ENCODE measurements around the gene AQP1.
A peak's percentile ranks its signal among the peaks of the same experiment; 100 is the strongest.

The AQP1 gene

GRCh38 chr7:30911561-30911969, at the start of gene AQP1:
TSS of gene AQP1 (plus strand) at chr7:30911853. CDS start at chr7:30911910, 57 bp downstream.
- no peak for DNase-seq

- DNase-seq: no peak
Measured at GRCh38 chr7:30862995-30863705, 48.5 kb upstream of the AQP1 start.

DNA sequence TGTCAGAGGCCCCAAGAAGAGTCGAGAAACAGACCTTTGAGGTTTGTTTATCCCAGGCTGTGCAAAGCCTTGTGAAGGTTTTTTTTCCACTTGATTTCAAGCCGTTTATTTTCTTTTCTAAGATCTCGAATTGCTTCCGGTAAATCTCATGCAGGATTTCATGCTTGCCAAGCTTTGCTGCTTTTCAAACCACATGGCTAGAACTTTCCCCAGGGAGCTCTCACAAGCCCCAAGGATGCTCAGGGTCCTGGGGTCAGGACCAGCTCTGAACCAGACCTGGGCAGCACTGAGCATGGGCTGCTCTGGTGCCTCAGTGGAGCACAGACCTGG, 48.0 kb upstream of the AQP1 start:
- DNase-seq: no peak

DNA sequence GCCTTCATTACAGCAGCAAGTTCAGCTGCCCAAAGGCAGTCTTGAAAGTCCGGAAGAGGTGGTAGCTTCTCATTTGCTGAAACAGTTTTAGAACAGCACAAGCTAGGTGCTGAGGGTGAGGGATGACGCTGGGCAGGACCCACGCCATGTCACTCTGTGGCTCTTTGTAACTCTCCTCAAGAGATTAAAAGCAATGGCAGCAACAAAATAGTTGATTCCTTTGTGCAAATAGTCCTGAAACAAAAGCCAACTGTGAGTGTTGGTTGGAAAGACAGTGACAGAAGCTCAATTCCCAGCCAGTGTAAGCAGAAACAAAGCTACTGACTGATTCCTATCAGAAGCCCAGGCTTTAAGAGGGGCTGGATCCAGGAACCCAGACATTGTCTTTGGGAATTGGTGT, 47.6 kb upstream of the AQP1 start:
- DNase-seq: no peak

GRCh38 chr7:30865076-30865475, 46.6 kb upstream of the AQP1 start:
- DNase-seq: no peak

DNA sequence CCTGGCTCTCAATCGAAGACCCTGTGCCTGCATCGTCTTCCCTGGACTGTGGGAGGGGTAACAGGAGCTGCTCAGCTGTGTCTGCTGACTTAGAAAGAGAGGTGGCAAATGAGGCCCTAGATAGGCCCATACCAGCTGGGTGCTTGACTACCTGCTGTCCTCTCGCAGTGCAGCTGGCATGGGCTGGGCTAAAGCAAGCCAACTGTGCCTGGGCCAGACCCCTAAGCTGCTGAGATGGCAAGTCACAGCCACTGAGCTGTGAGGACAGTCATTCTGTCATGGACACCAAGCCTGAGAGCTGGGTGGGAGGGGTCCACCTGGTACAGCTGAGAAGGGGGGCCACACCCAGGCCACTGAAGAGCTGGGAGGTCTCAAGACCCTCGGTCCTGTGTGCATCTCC, 45.8 kb upstream of the AQP1 start:
- DNase-seq: no peak

DNA sequence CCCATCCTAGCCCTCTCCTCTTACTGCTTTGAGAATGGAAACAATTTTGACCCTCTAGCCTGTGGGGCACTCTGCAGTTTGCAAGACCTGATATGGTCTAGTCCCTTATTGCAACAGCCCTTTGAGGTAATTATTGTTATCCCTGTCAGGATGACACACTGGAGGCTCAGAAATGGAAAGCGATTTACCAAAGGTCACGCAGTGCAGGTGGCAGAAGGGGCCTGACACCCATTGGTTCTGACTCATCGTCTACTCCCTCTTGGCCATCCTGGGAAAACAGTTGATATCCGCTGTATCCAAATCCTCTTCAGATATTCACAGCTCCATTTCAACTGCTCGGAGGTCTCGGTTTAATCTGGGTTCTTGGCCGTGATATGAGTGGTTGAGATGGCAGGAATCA, 44.7 kb upstream of the AQP1 start:
- DNase-seq: no peak

DNA sequence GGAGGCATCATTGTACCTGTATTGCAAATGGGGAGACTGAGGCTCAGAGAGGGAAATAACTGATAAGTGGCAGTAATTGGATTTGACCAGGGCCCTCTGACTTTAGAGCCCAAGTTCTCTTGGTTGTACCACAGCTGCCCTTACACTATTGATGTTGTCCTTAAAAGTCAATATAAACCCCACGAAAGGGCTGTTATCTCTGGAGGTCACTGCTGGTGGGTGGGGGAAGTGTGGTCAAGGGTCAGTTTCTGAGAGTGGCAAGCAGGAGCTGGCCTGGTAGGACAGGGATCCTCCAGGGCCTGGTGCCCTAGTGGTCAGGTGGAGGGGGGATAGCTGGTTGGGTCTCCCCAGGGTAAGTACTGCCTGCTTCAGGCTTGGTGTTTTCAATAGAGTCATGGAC, 44.2 kb upstream of the AQP1 start:
- no peak for DNase-seq

DNA sequence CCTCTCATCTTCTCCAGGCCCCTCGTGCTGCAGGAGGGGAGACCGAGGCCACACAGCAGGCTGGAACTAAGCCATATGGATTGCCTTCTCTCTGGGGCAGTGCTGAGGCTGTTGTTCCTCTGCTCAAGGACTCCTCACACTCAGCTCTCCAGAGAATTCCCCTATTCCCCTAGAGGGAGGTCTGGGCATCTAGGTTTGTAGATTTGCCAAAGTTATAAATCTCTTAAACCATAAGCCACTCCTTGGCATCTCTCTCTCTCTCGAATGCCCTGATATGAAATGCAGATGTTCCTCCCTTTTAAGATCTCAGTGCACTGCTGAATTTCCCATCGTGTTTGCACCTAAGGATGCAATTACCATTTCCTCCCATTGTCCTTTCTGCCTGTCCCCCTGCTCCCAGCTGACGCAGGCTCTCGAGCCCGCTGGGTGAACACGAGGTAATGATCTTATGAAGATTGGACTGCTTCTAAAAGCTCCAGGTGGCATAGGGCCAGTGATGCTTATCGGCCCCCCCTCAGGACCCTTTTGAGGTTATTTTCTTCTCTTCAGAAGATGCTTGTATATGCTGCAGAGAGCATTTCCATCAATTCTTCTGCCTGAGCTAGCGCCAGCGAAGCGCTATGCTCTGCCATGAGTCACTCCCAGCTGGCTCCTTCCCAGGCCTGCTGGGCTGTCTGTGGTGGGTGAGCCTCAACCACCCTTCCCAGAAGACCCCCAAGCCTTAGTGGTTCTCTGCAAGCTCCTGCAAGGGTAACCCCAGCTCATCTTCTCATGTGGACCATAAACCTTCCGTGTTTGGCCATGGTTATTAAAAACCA, 41.6 kb upstream of the AQP1 start:
- peak; percentile 29 for DNase-seq

- no peak for DNase-seq
Measured at GRCh38 chr7:30870821-30871518, 40.7 kb upstream of the AQP1 start.

DNA sequence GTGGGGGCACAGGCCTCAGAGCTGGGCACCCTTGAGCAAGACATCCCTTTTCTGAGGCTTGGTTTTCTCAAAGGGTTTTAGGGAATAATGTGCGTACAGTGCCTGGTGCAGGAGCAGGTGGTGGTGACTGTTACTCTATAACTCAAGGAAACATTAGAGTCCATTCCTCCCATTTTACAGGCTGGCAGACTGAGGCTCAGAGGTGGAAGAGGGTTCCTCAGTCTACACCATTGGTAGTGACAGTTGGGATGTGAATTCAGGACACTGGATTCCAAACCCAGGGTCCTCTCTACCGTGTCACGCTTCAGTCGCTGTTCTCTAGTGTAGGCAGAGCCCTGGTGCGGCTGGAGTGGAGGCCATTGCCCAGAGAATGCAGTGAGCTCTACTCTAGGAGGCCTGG, 40.0 kb upstream of the AQP1 start:
- no peak for DNase-seq

- DNase-seq: no peak
Measured at GRCh38 chr7:30873207-30873606, 38.4 kb upstream of the AQP1 start.

DNA sequence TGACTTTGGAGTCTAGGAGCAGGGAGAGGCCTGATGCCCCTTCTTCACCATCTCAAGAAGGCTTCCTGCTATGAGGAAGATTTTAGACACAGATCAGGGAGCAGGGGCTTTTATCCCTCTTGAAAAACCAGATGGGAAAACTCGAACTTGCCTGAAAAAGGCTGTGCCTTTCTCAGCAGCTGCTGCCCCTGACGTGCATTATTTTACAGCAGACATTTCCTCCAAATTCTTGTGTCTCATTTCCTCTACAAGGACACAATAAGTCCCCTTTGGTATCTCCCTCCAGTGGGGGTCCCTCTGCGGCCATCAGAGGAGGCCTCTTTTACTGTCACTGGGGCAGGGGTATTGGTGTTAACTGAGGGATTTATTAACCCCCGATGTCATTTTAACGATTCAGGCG, 38.0 kb upstream of the AQP1 start:
- DNase-seq: no peak

DNA sequence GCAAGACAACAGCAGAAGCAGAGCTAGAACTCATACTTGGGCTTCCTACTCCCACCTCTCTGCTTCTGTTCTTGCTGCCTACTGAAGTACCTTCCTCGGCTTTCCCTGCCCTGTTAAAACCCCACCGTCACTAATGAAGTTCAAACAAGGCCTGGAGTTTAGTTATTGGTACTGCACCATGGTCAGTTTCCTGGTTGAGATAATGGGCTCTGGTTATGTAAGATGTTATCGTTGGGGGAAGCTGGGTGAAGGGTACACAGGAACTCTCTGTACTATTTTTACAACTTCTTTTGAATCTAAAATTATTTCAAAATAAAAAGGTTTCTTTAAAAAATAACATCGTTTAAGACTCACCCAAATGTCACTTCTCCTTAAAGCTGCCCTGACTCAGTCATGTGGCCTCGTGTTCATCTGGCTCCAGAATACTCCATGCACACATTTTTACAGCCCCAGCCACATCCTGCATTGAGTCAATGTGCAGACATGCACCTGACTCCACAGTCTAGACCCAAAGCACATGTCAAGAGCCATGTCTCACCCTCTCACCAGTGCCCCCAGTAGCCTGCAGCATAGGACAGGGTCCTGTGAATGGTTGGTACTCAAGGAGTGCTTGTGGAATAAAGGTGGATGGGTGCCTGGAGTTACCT, 36.9 kb upstream of the AQP1 start:
- DNase-seq: no peak

DNA sequence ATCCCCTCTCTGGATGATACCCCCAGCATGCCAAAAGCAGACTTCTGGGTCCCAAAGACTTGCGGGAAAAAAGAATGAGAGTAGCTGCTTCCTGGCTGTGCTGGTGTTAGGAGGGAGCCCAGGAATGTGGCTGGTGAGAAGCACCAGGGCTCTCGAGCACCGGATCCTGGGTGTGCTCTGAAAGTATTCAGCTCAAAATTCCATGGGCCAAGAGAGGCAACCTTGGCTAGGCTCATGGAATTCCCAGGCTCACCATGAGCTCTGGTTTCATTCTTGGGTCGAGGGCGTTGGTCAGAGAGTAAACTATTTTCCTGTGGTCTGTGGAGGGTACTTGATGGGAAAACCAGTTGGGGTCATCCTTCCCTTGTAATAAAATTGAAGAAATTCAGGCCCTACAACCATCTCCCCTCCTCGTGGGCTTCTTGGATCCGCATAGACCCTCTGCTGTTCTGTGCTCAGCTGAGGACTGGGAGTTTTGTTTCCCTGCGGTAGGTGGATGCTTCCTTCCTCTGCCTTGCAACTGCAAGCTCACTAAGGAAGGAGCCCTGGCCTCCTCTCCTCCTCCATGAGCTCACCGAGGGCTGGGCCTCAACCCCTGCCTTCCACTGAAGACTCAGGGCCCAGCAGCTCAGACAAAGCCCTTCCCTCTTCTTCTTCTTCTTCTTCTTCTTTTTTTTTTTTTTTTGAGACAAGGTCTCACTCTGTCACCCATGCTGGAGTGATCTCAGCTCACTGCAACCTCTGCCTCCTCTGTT, 34.5 kb upstream of the AQP1 start:
- DNase-seq: no peak

DNA sequence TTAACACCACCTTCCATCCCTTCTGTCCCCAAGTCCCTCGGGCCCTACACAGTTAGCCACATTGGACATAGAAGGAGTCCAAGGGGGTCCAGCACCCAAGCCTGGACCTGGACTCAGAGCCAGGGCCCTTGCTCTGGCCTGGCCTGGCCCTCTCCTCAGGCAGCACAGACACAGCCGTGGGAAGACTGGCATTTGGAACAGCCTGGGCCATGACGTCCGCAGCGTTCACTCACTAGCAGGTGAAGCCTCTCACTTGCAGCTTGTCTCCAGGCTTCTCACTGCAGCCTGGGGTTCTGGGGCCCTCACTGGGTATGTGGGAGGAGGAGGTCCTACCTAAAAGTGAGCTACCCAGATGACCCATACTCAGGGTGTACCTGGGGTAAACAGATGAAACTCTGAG, 33.7 kb upstream of the AQP1 start:
- no peak for DNase-seq

DNA sequence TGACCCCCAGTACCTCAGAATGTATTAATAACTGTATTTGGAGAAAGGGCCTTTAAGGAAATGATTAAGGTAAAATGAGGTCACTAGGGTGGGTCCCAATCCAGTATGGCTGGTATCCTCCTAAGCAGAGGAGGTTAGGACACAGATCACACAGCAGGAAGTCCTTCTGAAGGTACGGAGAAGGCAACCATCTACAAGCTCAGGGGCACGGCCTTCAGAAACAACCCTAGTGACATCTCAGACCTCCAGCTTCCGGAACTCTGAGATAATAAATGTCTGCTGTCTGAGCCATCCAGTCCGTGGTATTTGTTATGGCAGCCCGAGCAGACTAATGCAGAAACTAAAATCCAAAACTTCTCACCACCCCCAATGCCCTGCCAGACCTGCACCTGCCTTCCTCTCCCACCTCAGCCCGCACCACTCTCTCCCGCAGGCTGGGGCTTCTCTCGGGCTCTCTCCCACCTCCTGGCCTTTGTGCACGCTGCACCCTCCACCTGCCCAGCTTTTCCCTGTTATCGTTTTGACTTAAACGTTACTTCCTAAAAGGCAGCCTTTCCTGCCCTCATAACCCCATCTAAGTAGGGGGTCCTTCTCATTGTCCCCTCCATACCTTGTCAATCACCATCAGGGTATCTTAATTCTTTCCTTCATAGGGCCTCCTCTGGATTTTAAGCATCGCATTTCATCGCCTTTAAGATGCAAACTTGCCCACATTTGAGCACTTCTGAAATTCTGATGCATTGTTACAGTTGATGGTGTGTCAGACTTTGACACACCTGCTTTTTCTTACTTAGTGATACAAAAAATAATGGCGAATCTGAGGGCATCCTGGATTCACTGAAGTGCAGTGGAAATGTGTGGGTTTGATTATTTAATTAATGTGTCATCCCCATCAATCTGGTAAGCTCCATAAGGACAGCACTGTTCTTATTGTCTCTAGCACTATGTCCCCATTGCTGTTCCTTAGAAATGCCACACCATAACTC, 32.2 kb upstream of the AQP1 start:
- DNase-seq: no peak

GRCh38 chr7:30880125-30880720, 31.4 kb upstream of the AQP1 start:
- DNase-seq: no peak

DNA sequence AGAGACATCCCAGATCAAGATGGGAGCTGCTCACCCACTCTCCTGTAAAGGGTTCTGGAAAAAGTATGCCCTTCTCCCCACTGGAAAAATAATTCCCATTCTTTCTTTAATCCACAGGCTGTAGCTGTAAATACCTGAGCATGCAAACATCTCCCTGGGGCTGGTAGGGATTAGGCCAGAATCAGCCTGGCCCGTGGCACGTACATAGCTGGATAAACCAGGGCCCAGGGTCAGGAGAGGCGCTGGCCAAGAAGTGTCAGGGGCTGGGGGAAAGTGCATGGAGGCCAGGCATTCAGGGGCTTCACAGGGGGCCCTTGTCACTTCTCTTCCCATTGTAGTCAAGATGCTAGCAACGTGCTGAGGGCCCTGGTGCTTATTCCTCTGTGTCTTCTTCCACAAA, 30.7 kb upstream of the AQP1 start:
- DNase-seq: no peak

DNA sequence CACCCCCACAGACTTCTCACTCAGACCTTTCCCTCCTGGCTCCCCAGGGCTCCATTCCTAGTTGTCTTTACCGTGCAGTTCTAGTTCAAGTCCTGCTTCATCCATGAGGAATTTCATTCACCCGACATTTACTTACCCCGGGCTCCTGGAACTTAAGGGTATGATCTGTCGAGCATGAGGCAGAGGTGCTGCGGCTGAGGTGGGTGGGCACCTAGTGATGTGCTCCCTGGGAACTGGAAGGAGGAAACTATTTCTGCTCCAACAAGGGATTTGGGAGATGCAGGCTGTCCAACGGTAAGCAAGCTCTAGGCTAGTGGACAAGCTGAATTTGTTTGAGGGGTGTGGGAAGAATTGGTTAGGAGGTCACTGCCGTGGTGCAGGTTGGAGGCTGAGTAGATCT, 30.2 kb upstream of the AQP1 start:
- DNase-seq: no peak

DNA sequence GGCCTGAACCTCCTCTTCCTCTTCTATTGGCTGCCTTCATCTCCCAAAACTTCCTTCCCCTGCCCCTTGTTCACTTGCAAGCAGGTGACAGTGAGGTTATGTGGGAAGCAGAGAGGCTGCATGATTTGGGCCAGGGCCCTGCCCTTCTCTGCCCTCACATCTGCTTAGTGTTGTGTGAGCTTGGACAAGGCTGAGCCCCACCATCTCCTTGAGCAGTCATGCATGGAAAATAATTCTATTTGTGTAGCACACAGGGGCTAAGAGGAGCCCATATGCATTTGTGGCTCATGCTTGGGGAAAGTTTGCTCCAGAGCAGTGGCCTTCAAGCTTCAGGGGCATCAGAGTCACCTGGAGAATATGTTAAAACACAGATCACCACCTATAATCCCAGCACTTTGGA, 26.8 kb upstream of the AQP1 start:
- DNase-seq: no peak

Data from NCI-H187 treated with DMSO at 0.1 percent for 48 hours (cell line).